ENCODE results near the gene TRAF2. TPM values are rescaled to one million over a fixed set of nuclear protein-coding genes. Genes with fewer than 3 reads are reported as not detected.

Gene TRAF2
- total and polyA plus RNA-seq, 9 of the 15 experiments (the other 6 are each of a cell fraction or from before 2014, with no cell fraction given) = 0.24 to 45.2 (median 18.0) TPM

DNA sequence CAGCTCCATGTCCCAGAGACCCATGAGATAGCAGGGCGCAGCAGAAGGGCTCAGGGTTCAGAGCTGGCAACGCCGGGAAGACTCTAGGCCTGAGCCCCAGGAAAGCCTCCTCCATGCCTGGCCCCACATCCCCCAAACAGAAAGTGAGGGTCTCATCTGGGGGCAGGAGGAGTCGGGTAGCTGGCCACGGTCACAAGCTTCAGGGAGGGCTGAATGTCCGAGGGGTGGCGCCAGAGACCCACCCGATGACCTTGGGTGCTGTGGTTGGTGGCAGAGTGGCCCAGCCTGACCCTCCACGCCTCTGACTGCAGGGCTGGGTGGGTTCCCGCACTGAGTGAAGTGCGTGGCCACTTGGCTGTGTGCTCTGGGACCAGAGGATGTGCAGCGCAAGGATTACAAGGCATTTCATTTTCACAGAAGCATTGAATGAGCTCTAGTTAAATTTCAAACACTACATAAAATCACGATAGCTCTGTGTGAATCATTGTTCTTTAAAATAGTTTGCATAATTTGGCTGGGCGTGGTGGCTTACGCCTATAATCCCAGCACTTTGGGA is 61.7 kb downstream of the TRAF2 start (continued):
- TF ChIP-seq, protein P1, sequence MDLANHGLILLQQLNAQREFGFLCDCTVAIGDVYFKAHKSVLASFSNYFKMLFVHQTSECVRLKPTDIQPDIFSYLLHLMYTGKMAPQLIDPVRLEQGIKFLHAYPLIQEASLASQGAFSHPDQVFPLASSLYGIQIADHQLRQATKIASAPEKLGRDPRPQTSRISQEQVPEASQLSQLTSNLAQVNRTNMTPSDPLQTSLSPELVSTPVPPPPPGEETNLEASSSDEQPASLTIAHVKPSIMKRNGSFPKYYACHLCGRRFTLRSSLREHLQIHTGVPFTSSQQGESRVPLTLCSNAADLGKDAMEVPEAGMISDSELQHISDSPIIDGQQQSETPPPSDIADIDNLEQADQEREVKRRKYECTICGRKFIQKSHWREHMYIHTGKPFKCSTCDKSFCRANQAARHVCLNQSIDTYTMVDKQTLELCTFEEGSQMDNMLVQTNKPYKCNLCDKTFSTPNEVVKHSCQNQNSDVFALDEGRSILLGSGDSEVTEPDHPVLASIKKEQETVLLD (IDR thresholded peaks at IDR 0.05) = 0 out of 2 replicates have a peak, but pooled peaks have one; percentile 39
- no peak for TF ChIP-seq ASH1L (IDR thresholded peaks at IDR 0.05; ENCODE audit: borderline replicate concordance, low read depth, partially characterized antibody)
- TF ChIP-seq RB1 (IDR thresholded peaks at IDR 0.05; ENCODE audit: low read depth) = peak; percentile 52; the same call in 1 of the 2 replicates
- TF ChIP-seq, protein P2, sequence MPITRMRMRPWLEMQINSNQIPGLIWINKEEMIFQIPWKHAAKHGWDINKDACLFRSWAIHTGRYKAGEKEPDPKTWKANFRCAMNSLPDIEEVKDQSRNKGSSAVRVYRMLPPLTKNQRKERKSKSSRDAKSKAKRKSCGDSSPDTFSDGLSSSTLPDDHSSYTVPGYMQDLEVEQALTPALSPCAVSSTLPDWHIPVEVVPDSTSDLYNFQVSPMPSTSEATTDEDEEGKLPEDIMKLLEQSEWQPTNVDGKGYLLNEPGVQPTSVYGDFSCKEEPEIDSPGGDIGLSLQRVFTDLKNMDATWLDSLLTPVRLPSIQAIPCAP (CRISPR knock-in tag; IDR thresholded peaks at IDR 0.05; ENCODE audit: borderline replicate concordance) = no peak
- TF ChIP-seq, protein P3, sequence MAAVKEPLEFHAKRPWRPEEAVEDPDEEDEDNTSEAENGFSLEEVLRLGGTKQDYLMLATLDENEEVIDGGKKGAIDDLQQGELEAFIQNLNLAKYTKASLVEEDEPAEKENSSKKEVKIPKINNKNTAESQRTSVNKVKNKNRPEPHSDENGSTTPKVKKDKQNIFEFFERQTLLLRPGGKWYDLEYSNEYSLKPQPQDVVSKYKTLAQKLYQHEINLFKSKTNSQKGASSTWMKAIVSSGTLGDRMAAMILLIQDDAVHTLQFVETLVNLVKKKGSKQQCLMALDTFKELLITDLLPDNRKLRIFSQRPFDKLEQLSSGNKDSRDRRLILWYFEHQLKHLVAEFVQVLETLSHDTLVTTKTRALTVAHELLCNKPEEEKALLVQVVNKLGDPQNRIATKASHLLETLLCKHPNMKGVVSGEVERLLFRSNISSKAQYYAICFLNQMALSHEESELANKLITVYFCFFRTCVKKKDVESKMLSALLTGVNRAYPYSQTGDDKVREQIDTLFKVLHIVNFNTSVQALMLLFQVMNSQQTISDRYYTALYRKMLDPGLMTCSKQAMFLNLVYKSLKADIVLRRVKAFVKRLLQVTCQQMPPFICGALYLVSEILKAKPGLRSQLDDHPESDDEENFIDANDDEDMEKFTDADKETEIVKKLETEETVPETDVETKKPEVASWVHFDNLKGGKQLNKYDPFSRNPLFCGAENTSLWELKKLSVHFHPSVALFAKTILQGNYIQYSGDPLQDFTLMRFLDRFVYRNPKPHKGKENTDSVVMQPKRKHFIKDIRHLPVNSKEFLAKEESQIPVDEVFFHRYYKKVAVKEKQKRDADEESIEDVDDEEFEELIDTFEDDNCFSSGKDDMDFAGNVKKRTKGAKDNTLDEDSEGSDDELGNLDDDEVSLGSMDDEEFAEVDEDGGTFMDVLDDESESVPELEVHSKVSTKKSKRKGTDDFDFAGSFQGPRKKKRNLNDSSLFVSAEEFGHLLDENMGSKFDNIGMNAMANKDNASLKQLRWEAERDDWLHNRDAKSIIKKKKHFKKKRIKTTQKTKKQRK (IDR thresholded peaks at IDR 0.05; ENCODE audit: borderline replicate concordance, low read depth, low read length) = no peak
- TF ChIP-seq, protein P4, sequence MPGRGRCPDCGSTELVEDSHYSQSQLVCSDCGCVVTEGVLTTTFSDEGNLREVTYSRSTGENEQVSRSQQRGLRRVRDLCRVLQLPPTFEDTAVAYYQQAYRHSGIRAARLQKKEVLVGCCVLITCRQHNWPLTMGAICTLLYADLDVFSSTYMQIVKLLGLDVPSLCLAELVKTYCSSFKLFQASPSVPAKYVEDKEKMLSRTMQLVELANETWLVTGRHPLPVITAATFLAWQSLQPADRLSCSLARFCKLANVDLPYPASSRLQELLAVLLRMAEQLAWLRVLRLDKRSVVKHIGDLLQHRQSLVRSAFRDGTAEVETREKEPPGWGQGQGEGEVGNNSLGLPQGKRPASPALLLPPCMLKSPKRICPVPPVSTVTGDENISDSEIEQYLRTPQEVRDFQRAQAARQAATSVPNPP (IDR thresholded peaks at IDR 0.05; ENCODE audit: borderline replicate concordance, insufficient read depth, insufficient read length) = no peak
- TF ChIP-seq SMC3 (conservative IDR thresholded peaks at IDR 0.05; ENCODE audit: insufficient read depth, low read depth, low read length) = peak; percentile 88
- no peak for TF ChIP-seq HSF4 (CRISPR knock-in tag; IDR thresholded peaks at IDR 0.05; ENCODE audit: borderline replicate concordance)
- TF ChIP-seq, protein P5, sequence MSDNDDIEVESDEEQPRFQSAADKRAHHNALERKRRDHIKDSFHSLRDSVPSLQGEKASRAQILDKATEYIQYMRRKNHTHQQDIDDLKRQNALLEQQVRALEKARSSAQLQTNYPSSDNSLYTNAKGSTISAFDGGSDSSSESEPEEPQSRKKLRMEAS (CRISPR knock-in tag; IDR thresholded peaks at IDR 0.05) = peak; percentile 36; the same call in 1 of the 2 replicates
- TF ChIP-seq ZNF589 (CRISPR knock-in tag; IDR thresholded peaks at IDR 0.05; ENCODE audit: low read depth) = no peak
- TF ChIP-seq, protein P6, sequence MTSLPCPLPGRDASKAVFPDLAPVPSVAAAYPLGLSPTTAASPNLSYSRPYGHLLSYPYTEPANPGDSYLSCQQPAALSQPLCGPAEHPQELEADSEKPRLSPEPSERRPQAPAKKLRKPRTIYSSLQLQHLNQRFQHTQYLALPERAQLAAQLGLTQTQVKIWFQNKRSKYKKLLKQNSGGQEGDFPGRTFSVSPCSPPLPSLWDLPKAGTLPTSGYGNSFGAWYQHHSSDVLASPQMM (CRISPR knock-in tag; IDR thresholded peaks at IDR 0.05) = no peak
- 0 out of 2 replicates have a peak, but pooled peaks have one; percentile 18 for TF ChIP-seq EP300 (IDR thresholded peaks at IDR 0.05; ENCODE audit: low read length)
- TF ChIP-seq, protein P7, sequence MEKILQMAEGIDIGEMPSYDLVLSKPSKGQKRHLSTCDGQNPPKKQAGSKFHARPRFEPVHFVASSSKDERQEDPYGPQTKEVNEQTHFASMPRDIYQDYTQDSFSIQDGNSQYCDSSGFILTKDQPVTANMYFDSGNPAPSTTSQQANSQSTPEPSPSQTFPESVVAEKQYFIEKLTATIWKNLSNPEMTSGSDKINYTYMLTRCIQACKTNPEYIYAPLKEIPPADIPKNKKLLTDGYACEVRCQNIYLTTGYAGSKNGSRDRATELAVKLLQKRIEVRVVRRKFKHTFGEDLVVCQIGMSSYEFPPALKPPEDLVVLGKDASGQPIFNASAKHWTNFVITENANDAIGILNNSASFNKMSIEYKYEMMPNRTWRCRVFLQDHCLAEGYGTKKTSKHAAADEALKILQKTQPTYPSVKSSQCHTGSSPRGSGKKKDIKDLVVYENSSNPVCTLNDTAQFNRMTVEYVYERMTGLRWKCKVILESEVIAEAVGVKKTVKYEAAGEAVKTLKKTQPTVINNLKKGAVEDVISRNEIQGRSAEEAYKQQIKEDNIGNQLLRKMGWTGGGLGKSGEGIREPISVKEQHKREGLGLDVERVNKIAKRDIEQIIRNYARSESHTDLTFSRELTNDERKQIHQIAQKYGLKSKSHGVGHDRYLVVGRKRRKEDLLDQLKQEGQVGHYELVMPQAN (IDR thresholded peaks at IDR 0.05; ENCODE audit: borderline replicate concordance) = no peak
